Measurements from ENCODE around the gene AKAP3. TPM values are rescaled to one million over a fixed set of nuclear protein-coding genes. Genes with fewer than 3 reads are reported as not detected.

AKAP3 gene
- total RNA-seq, 1 experiment from 2014 or later: 1.1 TPM

- DNase-seq (ENCODE audit: low read depth): no peak
Observed at GRCh38 chr12:4595881-4596280, 53.0 kb downstream of the AKAP3 start.

GRCh38 chr12:4591180-4591687 is 57.6 kb downstream of the AKAP3 start:
- no peak for DNase-seq (ENCODE audit: low read depth)

GRCh38 chr12:4589941-4590340 is 58.9 kb downstream of the AKAP3 start:
- DNase-seq (ENCODE audit: low read depth): no peak

- no peak for DNase-seq (ENCODE audit: low read depth)
Observed at GRCh38 chr12:4588916-4589315, 59.9 kb downstream of the AKAP3 start.

GRCh38 chr12:4587108-4587507 is 61.7 kb downstream of the AKAP3 start:
- DNase-seq (ENCODE audit: low read depth): no peak

- no peak for DNase-seq (ENCODE audit: low read depth)
Observed at GRCh38 chr12:4586500-4586899, 62.4 kb downstream of the AKAP3 start.

GRCh38 chr12:4584896-4585295 is 64.0 kb downstream of the AKAP3 start:
- DNase-seq (ENCODE audit: low read depth): no peak

- no peak for DNase-seq (ENCODE audit: low read depth)
Observed at GRCh38 chr12:4584281-4584680, 64.6 kb downstream of the AKAP3 start.

- no peak for DNase-seq (ENCODE audit: low read depth)
Observed at GRCh38 chr12:4580281-4580688, 68.6 kb downstream of the AKAP3 start.

GRCh38 chr12:4579305-4580102 is 69.3 kb downstream of the AKAP3 start:
- peak; percentile 8 for DNase-seq (ENCODE audit: low read depth)

GRCh38 chr12:4572680-4573079 is 76.2 kb downstream of the AKAP3 start:
- no peak for DNase-seq (ENCODE audit: low read depth)

GRCh38 chr12:4569261-4569660 is 79.6 kb downstream of the AKAP3 start:
- DNase-seq (ENCODE audit: low read depth): no peak

GRCh38 chr12:4567073-4567881 is 81.6 kb downstream of the AKAP3 start:
- DNase-seq (ENCODE audit: low read depth): no peak

GRCh38 chr12:4566474-4566873 is 82.4 kb downstream of the AKAP3 start:
- DNase-seq (ENCODE audit: low read depth): no peak

Other genes with a start within 250 kb of the AKAP3 start
- gene FGF6, start 203.2 kb downstream of the AKAP3 start, total RNA-seq (2014; rRNA removed; shearing (Covaris generic)): not detected in 2 replicates
- 63.4 and 66.7 TPM in 2 replicates for gene RAD51AP1, start 110.2 kb downstream of the AKAP3 start, total RNA-seq (2014; rRNA removed; shearing (Covaris generic))
- gene DYRK4, start 86.8 kb downstream of the AKAP3 start, total RNA-seq (2014; rRNA removed; shearing (Covaris generic)): 52.6 and 54.0 TPM in 2 replicates
- 74.1 and 111 TPM in 2 replicates for gene NDUFA9, start 63 bp upstream of the AKAP3 start, total RNA-seq (2014; rRNA removed; shearing (Covaris generic))
- gene GALNT8, start 71.3 kb upstream of the AKAP3 start, total RNA-seq (2014; rRNA removed; shearing (Covaris generic)): not detected in 2 replicates

Measured in M059J (cell line).